SK-N-SH (cell line): Measurements from ENCODE around the gene DCAF11. TPM values are rescaled to one million over a fixed set of nuclear protein-coding genes. Genes with fewer than 3 reads are reported as not detected.
A peak's percentile ranks its signal among the peaks of the same experiment; 100 is the strongest.

Source experiments
- CTCF ChIA-PET: fragments of 300-600, 350-600 bp; formaldehyde crosslinking; extraction: SDS; loops from one replicate; lab custom pipeline; 2021; lab: Yijun Ruan, JAX
- POLR2A ChIA-PET: fragments of 350-600 bp; sonication (Branson Sonifier 250); formaldehyde crosslinking; extraction: SDS; loops from one replicate; lab custom pipeline; 2020; ENCODE audit warnings: antibody characterized with exemption, inconsistent platforms; lab: Yijun Ruan, JAX
- DNase-seq: peaks from one replicate; pipeline ENCODE4 v3.0.0; 2012
- H2AFZ ChIP-seq: fragments of 200-600 bp; sonication (generic); 2 replicates; pipeline ENCODE4 v1.8.1; 2016; ENCODE audit warnings: antibody characterized with exemption, mild to moderate bottlenecking, low read depth
- H3F3A ChIP-seq: fragments of 200-600 bp; sonication (generic); replicated peaks from 2 replicates; pipeline ENCODE3; 2016; ENCODE audit warnings: antibody characterized with exemption, mild to moderate bottlenecking; ENCODE audit not compliant: insufficient read depth
- H3K27ac ChIP-seq, 2 experiments: fragments of 200-500 bp in 1 of 2; fragments of 200-600 bp in 1 of 2; sonication (Bioruptor generic) in 1 of 2; sonication (generic), shearing (Covaris generic) in 1 of 2; 2 replicates each; pipeline versions ENCODE4 v1.5.1 to v1.6.1; 2014 to 2016; ENCODE audit warnings: low read depth in 2 of 2, inconsistent platforms in 1 of 2, low read length in 1 of 2, mild to moderate bottlenecking in 1 of 2, mixed read lengths in 1 of 2
- H3K27me3 ChIP-seq: fragments of 200-600 bp; sonication (generic), shearing (Covaris generic); 2 replicates; pipeline ENCODE4 v1.6.1; 2016; ENCODE audit warnings: mixed run types; ENCODE audit not compliant: insufficient read depth
- H3K36me3 ChIP-seq, 2 experiments: fragments of 200-500 bp in 1 of 2; fragments of 200-600 bp in 1 of 2; sonication (Bioruptor generic) in 1 of 2; sonication (generic) in 1 of 2; replicated peaks in 1 of 2; 2 replicates each; pipeline versions ENCODE3 to v1.5.1; 2014 to 2016; ENCODE audit warnings: low read length in 1 of 2, mild to moderate bottlenecking in 1 of 2; ENCODE audit not compliant: insufficient read depth in 2 of 2, control insufficient read depth in 1 of 2
- H3K4me1 ChIP-seq, 2 experiments: fragments of 200-500 bp in 1 of 2; fragments of 200-600 bp in 1 of 2; sonication (Bioruptor generic) in 1 of 2; sonication (generic), shearing (Covaris generic) in 1 of 2; 2 replicates each; pipeline versions ENCODE4 v1.5.1 to v1.6.1; 2014 to 2016; ENCODE audit warnings: low read depth in 1 of 2, low read length in 1 of 2, mixed run types in 1 of 2; ENCODE audit not compliant: insufficient read depth in 2 of 2, control insufficient read depth in 1 of 2
- H3K4me2 ChIP-seq: fragments of 200-600 bp; sonication (generic), shearing (Covaris generic); 2 replicates; pipeline ENCODE4 v1.6.1; 2017; ENCODE audit warnings: mixed run types
- H3K4me3 ChIP-seq, 2 experiments: fragments of 200-500 bp in 1 of 2; fragments of 200-600 bp in 1 of 2; sonication (Bioruptor generic) in 1 of 2; sonication (generic), shearing (Covaris generic) in 1 of 2; 2 replicates each; pipeline versions ENCODE4 v1.5.1 to v1.8.1; 2014 to 2016; ENCODE audit warnings: low read depth in 2 of 2, inconsistent platforms in 1 of 2, low read length in 1 of 2, mild to moderate bottlenecking in 1 of 2, mixed read lengths in 1 of 2, moderate library complexity in 1 of 2
- H3K79me2 ChIP-seq: fragments of 200-600 bp; sonication (generic); 2 replicates; pipeline ENCODE4 v1.8.1; 2017; ENCODE audit warnings: mild to moderate bottlenecking; ENCODE audit not compliant: insufficient read depth
- H3K9ac ChIP-seq: fragments of 200-600 bp; sonication (generic); 2 replicates; pipeline ENCODE4 v1.6.1; 2017; ENCODE audit warnings: mixed run types
- H3K9me2 ChIP-seq: fragments of 200-600 bp; sonication (generic); 2 replicates; pipeline ENCODE4 v1.6.1; 2017; ENCODE audit warnings: mixed run types
- H3K9me3 ChIP-seq: fragments of 200-600 bp; sonication (generic); 2 replicates; pipeline ENCODE4 v1.6.1; 2017; ENCODE audit warnings: mixed run types, mild to moderate bottlenecking, moderate library complexity
- H4K20me1 ChIP-seq: fragments of 200-600 bp; sonication (generic); 2 replicates; pipeline ENCODE4 v1.6.1; 2017; ENCODE audit warnings: mild to moderate bottlenecking, mixed run types; ENCODE audit not compliant: insufficient read depth
- CHD2 ChIP-seq: fragments of 150-350 bp; IDR thresholded peaks from 2 replicates; pipeline ENCODE4 v1.6.1; 2018; ENCODE audit warnings: low read length; ENCODE audit not compliant: partially characterized antibody
- ELF1 ChIP-seq: IDR thresholded peaks from 2 replicates; pipeline ENCODE4 v1.4.0; 2012
- FOXM1 ChIP-seq: IDR thresholded peaks from 2 replicates; pipeline ENCODE4 v1.4.0; 2012; ENCODE audit warnings: low read depth, mild to moderate bottlenecking
- GATA2 ChIP-seq: sonication (generic); formaldehyde crosslinking; IDR thresholded peaks from 2 replicates; pipeline ENCODE4 v1.5.0; 2020; ENCODE audit warnings: mild to moderate bottlenecking, missing genetic modification reagents
- JUND ChIP-seq: IDR thresholded peaks from 2 replicates; pipeline ENCODE4 v1.4.0; 2012
- MEF2A ChIP-seq: IDR thresholded peaks from 2 replicates; pipeline ENCODE4 v1.4.0; 2012; ENCODE audit warnings: low read depth, borderline replicate concordance
- NFIC ChIP-seq: IDR thresholded peaks from 2 replicates; pipeline ENCODE4 v1.4.0; 2012; ENCODE audit warnings: borderline replicate concordance
- NRF1 ChIP-seq: IDR thresholded peaks from 2 replicates; pipeline ENCODE4 v1.6.1; 2012; ENCODE audit warnings: low read depth, mild to moderate bottlenecking, low read length
- POLR2AphosphoS5 ChIP-seq: IDR thresholded peaks from 2 replicates; pipeline ENCODE4 v1.6.1; 2012; ENCODE audit warnings: low read depth, low read length
- RCOR1 ChIP-seq: fragments of 150-350 bp; IDR thresholded peaks from 2 replicates; pipeline ENCODE4 v1.6.1; 2017; ENCODE audit warnings: antibody characterized with exemption, low read length
- RFX5 ChIP-seq: IDR thresholded peaks from 2 replicates; pipeline ENCODE4 v1.6.1; 2012; ENCODE audit warnings: mild to moderate bottlenecking, improper control_type of control experiment, low read length
- SMC3 ChIP-seq: IDR thresholded peaks from 2 replicates; pipeline ENCODE4 v1.6.1; 2012; ENCODE audit warnings: low read depth, low read length, improper control_type of control experiment
- TAF1 ChIP-seq: IDR thresholded peaks from 2 replicates; pipeline ENCODE4 v1.6.1; 2012; ENCODE audit warnings: low read depth, mild to moderate bottlenecking, low read length, moderate library complexity, borderline replicate concordance
- TEAD4 ChIP-seq: IDR thresholded peaks from 2 replicates; pipeline ENCODE4 v1.4.0; 2012; ENCODE audit warnings: mild to moderate bottlenecking, borderline replicate concordance; ENCODE audit not compliant: insufficient read depth
- YY1 ChIP-seq: IDR thresholded peaks from 2 replicates; pipeline ENCODE4 v1.4.0; 2012; ENCODE audit warnings: low read depth, mild to moderate bottlenecking
- WGBS: methylation state at CpG from one replicate; pipeline ENCODE4 v1.1.6; 2017; ENCODE audit warnings: low lambda C conversion rate; 5-methylcytosine and 5-hydroxymethylcytosine counted together
- polyA plus RNA-seq, 3 experiments: library from polyadenylated mRNA; depleted of rRNA; stranded (reverse); fragments of >200 nt; gene quantifications; 2 replicates each; pipeline ENCODE4 v1.2.3, GENCODE V29; 2012
- TF ChIP-seq, protein P1 (sequence below): fragments of 200-600 bp; sonication (generic); IDR thresholded peaks from 2 replicates; pipeline ENCODE4 v1.6.1; 2017; ENCODE audit warnings: antibody characterized with exemption, mild to moderate bottlenecking, moderate library complexity
- TF ChIP-seq, protein P2 (sequence below): IDR thresholded peaks from 2 replicates; pipeline ENCODE4 v1.4.0; 2012; ENCODE audit warnings: low read depth, borderline replicate concordance
- TF ChIP-seq, protein P3 (sequence below): fragments of 150-350 bp; IDR thresholded peaks from 2 replicates; pipeline ENCODE4 v1.6.1; 2017; ENCODE audit warnings: antibody characterized with exemption, low read length, low read depth, borderline replicate concordance
- TF ChIP-seq, protein P4 (sequence below): IDR thresholded peaks from 2 replicates; pipeline ENCODE4 v1.4.0; 2012; ENCODE audit warnings: low read depth, borderline replicate concordance
- TF ChIP-seq, protein P5 (sequence below): IDR thresholded peaks from 2 replicates; pipeline ENCODE4 v1.4.0; 2012; ENCODE audit warnings: low read depth

Gene DCAF11
- polyA plus RNA-seq, 1 of the 3 experiments (the other 2 are of a cell fraction), result 34.6 TPM

DNA sequence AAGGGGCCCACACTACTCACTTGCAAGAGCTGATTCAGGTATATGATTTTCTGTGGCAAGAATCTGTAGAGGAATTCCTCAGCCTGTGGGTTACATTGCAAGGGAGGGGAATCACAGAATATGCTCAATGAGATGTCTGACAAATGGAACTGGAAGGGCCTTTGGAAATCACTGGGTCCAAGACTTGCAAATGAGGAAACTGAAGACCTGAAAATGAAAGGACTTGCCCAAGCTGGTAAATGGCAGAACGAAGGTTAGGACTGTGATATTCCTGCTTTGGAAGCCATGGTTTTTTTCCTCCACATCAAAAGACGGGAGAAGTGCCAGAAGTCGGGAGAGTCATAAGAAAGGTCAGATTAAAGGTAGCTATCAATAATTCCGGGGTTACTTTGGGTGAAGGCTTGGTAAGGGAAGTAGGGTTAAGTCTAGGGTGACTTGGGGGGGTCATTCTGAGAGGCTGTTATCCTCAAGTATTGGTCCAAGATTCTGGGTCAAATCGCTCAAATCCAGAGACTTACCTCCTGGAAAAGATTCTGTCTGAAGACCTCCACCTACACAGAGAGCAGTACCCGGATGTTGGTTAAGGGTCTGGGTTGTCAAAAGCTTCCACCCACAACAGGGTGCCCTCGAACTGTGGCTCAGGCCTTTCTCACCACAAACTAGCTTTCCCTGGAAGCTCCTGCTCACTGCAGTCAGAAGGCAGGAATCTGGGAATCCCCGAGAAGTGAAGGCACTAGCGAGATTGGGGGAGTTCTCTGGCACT lies 31.3 kb downstream of the DCAF11 start:
- peaks cover 8% of the 10 kb centered on the region; the same call in 1 of the 2 replicates for H4K20me1 ChIP-seq
- ChIA-PET CTCF (interaction anchor here (0.9 to 4.6 kb wide), 7 partner anchors 10 to 668 kb away, joined by 3 to 38 read pairs (median 5); partner anchors contain the start of genes IRF9, PCK2 and PSME1), POLR2A (interaction anchor here (0.6 to 3.9 kb wide), 15 partner anchors 7 to 97 kb away, joined by 3 to 50 read pairs (median 7); partner anchors contain the start of genes CHMP4A, DCAF11, IPO4 and IRF9)
- peaks cover 11 to 25% of the 10 kb centered on the region in 2 experiments for H3K4me1 ChIP-seq
- H3F3A ChIP-seq, result peaks cover 20% of the 10 kb centered on the region
- peak overlapping the region; percentile 77 for H3K9ac ChIP-seq
- H3K9me2 ChIP-seq, result no peaks in the 10 kb centered on the region
- H2AFZ ChIP-seq, result 0 out of 2 replicates have a peak overlapping the region, but pooled peaks have one; percentile 17
- peaks cover 25 to 42% of the 10 kb centered on the region in 2 experiments for H3K36me3 ChIP-seq
- H3K4me2 ChIP-seq, result peak overlapping the region; percentile 83
- no peak for DNase-seq
- H3K27ac ChIP-seq, result peak overlapping the region; percentile 87 to 92
- TF ChIP-seq RCOR1 (no peak), FOXM1 (no peak), JUND (no peak), CHD2 (no peak), GATA2 (CRISPR knock-in tag) (no peak)
- TF ChIP-seq, protein P1, sequence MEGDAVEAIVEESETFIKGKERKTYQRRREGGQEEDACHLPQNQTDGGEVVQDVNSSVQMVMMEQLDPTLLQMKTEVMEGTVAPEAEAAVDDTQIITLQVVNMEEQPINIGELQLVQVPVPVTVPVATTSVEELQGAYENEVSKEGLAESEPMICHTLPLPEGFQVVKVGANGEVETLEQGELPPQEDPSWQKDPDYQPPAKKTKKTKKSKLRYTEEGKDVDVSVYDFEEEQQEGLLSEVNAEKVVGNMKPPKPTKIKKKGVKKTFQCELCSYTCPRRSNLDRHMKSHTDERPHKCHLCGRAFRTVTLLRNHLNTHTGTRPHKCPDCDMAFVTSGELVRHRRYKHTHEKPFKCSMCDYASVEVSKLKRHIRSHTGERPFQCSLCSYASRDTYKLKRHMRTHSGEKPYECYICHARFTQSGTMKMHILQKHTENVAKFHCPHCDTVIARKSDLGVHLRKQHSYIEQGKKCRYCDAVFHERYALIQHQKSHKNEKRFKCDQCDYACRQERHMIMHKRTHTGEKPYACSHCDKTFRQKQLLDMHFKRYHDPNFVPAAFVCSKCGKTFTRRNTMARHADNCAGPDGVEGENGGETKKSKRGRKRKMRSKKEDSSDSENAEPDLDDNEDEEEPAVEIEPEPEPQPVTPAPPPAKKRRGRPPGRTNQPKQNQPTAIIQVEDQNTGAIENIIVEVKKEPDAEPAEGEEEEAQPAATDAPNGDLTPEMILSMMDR, result no peak
- TF ChIP-seq, all 33 proteins: peak for 0
- WGBS, result 10% methylated on average over 9 of the region's 9 CpGs
- peaks cover 60% of the 10 kb centered on the region for H3K79me2 ChIP-seq
- no peaks in the 10 kb centered on the region for H3K27me3 ChIP-seq
- H3K4me3 ChIP-seq, result peak overlapping the region; percentile 93 to 98
- H3K9me3 ChIP-seq, result no peaks in the 10 kb centered on the region

GRCh38 chr14:24146453-24146977 lies 31.9 kb downstream of the DCAF11 start, which contains the start of gene PSME2:
TSS of gene PSME2 (minus strand) at chr14:24146610. CDS start at chr14:24146581, 29 bp downstream.
- ChIA-PET POLR2A (interaction anchor here (0.6 to 3.9 kb wide), 15 partner anchors 8 to 96 kb away, joined by 3 to 50 read pairs (median 7); partner anchors contain the start of genes CHMP4A, DCAF11, IPO4 and IRF9), CTCF (interaction anchor here (0.9 to 4.6 kb wide), 7 partner anchors 8 to 668 kb away, joined by 3 to 38 read pairs (median 5); partner anchors contain the start of genes IRF9, PCK2 and PSME1)
- Histone ChIP-seq H3K27ac (peak within 1 kb of the TSS; percentile 92 to 97), H4K20me1 (peaks cover 10% of the 10 kb centered on the region; the same call in 1 of the 2 replicates), H3K9me3 (no peaks in the 10 kb centered on the region), H3K9ac (peak within 1 kb of the TSS; percentile 79), H3K4me3 (peak within 1 kb of the TSS; percentile 93 to 98), H3K36me3 (peaks cover 27 to 48% of the 10 kb centered on the region in 2 experiments), H3K27me3 (no peaks in the 10 kb centered on the region), H3K9me2 (no peaks in the 10 kb centered on the region), H3K4me1 (peaks cover 11 to 25% of the 10 kb centered on the region in 2 experiments), H2AFZ (peak within 1 kb of the TSS; percentile 92), H3F3A (peaks cover 16% of the 10 kb centered on the region), H3K79me2 (peaks cover 58% of the 10 kb centered on the region), H3K4me2 (peak within 1 kb of the TSS; percentile 83)
- 0% methylated on average over 25 of the region's 25 CpGs for WGBS
- DNase-seq, result peak; percentile 97
- TF ChIP-seq POLR2AphosphoS5, result peak; percentile 70
- TF ChIP-seq CHD2, result no peak
- TF ChIP-seq, protein P2, sequence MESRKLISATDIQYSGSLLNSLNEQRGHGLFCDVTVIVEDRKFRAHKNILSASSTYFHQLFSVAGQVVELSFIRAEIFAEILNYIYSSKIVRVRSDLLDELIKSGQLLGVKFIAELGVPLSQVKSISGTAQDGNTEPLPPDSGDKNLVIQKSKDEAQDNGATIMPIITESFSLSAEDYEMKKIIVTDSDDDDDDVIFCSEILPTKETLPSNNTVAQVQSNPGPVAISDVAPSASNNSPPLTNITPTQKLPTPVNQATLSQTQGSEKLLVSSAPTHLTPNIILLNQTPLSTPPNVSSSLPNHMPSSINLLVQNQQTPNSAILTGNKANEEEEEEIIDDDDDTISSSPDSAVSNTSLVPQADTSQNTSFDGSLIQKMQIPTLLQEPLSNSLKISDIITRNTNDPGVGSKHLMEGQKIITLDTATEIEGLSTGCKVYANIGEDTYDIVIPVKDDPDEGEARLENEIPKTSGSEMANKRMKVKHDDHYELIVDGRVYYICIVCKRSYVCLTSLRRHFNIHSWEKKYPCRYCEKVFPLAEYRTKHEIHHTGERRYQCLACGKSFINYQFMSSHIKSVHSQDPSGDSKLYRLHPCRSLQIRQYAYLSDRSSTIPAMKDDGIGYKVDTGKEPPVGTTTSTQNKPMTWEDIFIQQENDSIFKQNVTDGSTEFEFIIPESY, result no peak
- no peak for TF ChIP-seq TAF1
- no peak for TF ChIP-seq YY1
- TF ChIP-seq ELF1, result no peak
- TF ChIP-seq GATA2 (CRISPR knock-in tag), result no peak
- TF ChIP-seq NFIC, result no peak
- TF ChIP-seq RFX5, result 0 out of 2 replicates have a peak, but pooled peaks have one; percentile 32
- TF ChIP-seq NRF1, result no peak
- no peak for TF ChIP-seq TEAD4
- TF ChIP-seq, protein P3, sequence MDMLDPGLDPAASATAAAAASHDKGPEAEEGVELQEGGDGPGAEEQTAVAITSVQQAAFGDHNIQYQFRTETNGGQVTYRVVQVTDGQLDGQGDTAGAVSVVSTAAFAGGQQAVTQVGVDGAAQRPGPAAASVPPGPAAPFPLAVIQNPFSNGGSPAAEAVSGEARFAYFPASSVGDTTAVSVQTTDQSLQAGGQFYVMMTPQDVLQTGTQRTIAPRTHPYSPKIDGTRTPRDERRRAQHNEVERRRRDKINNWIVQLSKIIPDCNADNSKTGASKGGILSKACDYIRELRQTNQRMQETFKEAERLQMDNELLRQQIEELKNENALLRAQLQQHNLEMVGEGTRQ, result no peak
- TF ChIP-seq SMC3, result no peak
- TF ChIP-seq, protein P4, sequence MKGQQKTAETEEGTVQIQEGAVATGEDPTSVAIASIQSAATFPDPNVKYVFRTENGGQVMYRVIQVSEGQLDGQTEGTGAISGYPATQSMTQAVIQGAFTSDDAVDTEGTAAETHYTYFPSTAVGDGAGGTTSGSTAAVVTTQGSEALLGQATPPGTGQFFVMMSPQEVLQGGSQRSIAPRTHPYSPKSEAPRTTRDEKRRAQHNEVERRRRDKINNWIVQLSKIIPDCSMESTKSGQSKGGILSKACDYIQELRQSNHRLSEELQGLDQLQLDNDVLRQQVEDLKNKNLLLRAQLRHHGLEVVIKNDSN, result no peak
- TF ChIP-seq, protein P5, sequence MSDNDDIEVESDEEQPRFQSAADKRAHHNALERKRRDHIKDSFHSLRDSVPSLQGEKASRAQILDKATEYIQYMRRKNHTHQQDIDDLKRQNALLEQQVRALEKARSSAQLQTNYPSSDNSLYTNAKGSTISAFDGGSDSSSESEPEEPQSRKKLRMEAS, result peak; percentile 53; the same call in 1 of the 2 replicates
- no peak for TF ChIP-seq MEF2A
